GM21717 (cell line): ENCODE measurements around the gene CACTIN.
"Not testable (repeated sequence)": the region's sequence is repeated elsewhere in the genome, so short reads cannot be mapped to it uniquely, and the experiment has no call there.

Experiments used
- ATAC-seq: cut with Tn5 transposase; IDR thresholded peaks from one replicate; pipeline ENCODE4 v1.9.1; 2021; ENCODE audit warnings: mild to moderate bottlenecking, moderate library complexity; ENCODE audit not compliant: unreplicated experiment

The CACTIN gene

DNA sequence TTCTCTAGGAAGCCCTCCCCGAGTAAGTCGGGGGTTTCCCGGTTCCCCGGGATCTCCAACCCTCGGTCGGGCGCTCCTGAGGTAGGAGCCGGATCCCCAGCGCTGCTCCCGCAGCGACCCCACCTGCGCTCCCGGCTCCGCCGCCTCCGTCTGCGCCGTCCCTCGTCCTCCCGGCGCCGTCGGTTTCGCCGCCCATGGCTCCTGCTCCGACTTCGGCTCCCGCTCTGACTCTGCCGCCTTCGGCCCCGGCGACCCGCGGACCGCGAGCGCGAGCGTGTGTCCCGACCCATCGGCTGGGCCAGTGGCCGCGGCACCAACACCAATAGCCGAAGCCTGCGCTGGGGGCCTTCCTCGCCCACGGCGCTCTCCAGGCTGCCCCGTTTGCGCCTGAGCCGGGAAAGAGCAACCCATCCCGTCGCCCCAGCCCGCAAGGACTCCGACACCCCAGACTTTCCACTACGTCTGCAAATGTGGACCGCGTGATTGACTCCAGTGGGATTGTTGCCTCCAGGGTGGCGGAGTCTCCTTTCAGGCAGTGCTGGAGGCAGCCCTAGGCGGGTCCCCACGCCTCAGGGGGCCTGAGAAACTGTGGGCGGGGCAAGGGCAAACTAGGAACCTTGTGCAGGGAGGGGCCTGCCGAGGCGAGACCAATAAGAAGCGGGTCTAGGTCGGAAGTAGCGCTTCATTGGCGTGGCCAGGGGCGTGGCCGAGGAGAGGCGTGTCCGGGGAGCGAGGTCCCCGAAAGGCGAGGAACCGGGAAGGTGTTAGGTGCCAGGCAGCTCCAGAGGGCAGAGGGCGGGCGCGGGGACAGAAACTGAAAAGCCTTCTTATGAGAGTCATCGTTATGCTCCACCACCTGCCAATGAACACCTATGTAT, at the start of gene CACTIN:
CACTIN (minus strand) TSS at position 318 of the 878 bp plus-strand sequence; CDS start at position 290, 28 bp downstream.
- ATAC-seq, result peak; percentile 78

DNA sequence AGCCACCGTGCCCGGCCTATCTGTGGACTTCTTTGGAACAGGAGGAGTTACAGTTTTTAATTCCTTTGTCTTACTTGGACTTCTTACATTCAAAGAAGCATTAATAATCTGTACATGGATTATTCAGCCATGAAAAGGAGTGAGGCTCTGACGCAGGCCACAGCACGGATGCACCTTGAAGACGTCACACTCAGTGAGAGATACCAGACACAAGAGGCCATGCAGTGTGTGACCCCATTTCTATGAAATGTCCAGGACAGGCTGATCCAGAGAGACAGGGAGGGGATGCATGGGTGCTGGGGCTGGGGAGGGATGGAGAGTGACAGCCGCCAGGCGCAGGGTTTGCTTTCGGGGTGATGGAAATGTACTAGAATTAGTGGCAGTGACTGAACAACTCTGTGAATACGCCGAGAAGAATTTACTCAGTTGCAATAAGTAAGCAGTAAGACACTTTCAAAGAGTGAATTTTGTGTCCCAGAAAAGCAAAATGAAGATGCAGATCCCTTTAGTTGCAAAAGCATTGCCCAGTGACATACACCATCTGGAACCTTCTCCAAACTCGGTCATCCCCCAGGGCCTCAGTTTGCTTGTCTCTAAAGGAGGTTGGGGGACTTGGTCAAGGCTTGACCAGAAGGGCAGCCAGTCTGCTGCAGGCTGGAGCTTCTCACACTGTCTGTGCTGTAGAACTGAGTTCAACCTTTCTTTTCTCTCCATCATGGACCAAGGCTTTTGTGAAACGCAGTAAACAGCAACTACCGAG, 48.4 kb upstream of the CACTIN start:
- ATAC-seq, result no peak

DNA sequence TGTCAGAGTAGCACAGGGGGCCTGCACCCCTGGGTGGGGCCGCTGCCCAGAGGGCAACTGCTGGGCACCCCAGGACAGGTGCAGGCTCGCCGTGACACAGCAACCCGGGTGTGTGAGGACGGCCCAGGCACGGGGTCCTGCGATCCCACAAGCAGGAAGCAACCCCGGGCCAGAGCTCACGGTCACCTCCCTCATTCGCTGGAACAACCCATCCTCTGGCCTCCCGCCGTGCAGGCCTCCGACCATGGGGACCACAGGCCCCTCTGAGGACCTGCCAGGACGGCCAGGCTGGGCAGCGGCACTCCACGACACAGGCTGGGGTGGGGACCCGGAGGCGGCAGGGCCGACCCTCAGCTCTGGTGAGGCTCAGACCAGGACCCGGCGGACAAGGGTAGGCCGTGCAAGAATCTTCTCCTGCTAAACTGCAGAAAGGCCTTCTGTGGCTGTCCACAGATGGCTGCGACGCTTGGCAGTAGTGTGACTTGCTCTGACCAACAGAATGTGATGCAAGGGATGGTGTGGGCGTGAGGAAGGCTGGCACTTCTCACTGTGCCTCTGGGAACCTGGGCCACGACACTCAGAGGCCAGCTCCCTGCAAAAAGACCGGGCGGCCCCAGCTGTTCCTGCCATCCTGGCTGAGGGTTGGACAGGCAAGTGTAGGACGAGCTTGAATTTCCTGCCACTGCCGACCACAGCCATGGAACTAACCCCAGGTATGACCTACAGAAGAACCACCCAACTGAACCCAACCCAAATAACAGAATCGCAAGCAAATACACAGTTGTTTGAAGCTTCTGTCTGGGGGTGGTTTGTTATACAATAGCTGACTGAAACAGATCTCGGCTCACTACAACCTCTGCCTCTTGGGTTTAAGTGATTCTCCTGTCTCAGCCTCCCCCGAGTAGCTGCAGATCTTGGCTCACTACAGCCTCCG, 47.2 kb upstream of the CACTIN start:
- ATAC-seq, result no peak

DNA sequence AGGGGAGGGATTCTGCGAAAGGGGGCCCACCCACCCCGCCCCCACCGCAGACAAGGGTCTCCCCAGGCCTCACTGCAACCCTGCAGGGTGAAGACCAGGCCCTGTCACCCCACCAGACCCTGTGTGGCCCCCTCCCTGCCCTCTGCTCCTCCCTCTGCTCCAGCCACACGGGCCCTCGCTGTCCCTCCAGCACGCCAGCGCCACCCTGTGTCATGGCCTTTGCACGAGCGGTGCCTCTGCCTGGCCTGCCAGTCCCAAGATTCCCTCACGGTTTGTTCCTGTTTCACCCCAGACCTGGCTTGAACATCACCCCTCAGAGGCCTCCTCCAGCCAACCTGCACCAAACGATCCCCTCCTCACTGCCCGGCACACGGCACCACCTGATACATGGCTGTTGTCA, 46.4 kb upstream of the CACTIN start:
- ATAC-seq, result no peak

DNA sequence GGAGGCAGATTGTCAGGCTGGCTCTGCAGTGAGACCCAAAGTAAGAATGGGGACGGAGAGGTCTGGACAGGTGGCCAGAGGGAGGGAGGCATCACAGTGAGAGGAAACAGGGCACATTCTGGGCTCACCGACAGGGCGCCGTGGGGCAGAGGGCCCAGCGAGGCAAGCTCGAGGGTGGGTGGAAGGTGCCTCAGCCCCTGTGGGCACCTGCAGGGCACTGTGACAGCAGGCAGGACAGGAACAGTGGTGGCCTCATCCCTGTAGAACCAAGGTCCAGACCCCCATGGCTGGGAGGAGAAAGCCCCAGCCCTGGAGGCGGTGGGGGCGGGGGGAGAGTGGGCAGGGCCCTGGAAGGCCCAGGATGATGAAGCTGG, 46.0 kb upstream of the CACTIN start:
- no peak for ATAC-seq

DNA sequence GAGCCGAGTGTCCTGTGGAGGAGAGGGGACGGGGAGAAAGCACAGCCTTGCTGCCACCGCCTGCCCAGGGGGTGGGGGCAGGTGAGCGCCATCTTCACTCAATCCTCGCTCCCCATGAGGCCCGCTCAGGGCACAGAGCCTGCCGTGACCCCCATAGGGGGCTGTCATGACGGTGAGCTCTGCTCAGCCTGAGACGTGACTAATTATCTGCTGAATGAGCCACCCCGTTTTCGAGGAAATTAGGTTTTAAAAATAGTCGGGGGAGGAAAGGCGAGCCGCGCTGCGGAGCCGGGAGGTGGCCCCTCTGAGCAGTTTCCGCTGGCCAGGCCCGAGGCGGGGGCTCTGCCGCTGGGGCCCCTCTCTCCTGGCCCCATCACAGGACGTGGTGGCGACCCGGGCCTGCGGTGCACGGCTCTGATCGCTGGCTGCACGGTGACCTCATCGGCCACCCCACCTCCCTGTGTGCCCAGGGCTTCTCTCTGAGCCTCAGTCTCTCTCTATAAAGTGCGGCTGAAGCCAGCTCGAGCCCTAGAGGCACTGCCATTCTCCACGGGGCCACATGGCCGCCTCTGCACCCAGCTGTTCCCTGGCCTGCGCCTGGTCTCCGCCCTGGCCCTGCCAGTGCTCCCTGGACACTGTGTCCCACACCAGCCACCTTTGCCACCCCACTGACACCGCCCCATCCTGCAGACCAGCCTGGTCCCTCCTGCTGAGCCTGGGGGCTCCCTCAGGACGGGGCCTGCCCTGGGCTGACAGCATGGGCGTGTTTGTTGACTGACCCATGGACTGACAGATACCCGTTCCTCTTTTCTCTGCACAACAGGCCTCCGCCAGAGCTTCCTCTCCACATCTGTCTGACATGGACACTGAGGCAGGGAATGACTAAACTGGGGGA, 45.3 kb upstream of the CACTIN start:
- ATAC-seq, result no peak

DNA sequence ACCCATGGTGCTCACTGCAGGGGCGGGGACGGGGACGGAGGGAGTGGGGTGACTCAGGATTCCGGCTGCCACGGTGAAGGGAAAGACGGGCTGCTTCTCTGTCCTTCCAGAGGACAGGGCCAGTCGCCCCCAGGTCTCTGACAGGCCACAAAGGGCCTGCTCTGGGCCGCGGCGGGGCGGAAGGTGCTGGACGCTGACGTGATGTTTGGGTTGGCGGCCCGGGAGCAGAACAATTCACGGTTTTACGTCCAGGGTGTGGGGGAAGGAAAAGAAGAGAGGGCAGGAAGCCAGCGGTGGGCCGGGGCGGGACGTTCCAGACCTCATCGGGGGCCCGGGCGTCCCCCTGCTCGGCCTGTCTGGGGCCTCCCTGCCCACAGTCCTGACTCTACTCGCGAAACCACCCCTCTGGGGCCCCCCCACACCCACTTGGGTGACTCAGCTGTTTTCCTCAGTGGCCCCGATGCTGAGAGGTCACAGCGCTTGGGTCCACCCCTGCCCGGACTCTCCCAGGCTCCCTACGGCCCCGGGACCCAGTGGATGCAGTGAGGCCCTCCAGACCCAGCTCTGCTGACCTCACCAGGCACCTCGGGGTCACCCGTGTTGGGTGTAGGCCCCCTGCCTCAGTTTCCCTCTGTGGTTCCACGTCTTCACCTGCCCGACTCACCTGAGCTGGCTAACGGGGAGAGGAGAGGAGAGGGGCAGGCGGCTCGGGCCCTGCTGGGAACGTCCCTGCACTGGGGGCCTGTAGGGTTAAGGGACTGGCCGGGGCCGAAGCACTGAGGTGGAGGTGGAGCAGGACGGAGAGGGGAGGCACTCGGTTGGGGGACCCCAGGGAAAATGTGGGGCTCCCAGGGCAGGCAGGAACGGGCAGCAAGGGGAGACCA, 44.4 kb upstream of the CACTIN start:
- ATAC-seq, result no peak

DNA sequence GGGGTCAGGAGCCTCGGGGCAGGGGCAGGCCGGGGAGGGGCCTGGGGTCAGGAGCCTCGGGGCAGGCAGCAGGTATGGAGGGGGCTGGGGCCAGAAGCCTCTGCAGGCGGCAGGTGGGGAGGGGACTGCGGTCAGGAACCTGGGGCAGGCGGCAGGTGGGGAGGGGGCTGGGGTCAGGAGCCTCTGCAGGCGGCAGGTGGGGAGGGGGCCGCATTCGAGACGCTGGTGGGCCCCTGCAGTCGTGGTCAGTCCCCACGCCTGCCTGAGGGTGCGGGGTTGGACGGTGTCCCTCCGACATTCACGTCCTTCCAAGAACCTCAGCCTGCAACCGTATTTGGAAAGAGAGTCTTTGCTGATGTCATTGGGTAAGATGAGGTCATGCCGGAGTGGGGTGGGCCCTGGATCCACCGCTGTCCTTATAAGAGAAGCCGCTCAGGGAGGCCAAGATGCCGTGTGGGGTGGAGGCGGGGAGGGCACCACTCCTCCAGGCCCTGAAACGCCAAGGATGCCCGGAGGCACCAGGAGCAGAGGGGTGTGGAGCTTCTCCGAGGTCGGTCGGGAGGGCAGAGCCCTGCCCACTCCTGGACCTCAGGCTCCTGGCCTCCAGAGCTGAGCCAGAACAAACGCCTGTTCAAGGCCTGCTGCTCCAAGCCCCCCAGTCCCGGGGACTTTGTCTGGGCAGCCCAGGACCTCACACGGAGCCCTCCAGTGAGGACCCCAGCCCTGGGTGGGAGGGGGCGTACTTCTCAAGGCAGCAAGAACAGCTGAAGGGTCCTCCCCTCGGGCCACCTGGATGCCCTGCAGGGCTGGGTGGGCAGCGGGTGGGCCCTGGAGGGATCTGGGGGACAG, 43.6 kb upstream of the CACTIN start:
- no peak for ATAC-seq

DNA sequence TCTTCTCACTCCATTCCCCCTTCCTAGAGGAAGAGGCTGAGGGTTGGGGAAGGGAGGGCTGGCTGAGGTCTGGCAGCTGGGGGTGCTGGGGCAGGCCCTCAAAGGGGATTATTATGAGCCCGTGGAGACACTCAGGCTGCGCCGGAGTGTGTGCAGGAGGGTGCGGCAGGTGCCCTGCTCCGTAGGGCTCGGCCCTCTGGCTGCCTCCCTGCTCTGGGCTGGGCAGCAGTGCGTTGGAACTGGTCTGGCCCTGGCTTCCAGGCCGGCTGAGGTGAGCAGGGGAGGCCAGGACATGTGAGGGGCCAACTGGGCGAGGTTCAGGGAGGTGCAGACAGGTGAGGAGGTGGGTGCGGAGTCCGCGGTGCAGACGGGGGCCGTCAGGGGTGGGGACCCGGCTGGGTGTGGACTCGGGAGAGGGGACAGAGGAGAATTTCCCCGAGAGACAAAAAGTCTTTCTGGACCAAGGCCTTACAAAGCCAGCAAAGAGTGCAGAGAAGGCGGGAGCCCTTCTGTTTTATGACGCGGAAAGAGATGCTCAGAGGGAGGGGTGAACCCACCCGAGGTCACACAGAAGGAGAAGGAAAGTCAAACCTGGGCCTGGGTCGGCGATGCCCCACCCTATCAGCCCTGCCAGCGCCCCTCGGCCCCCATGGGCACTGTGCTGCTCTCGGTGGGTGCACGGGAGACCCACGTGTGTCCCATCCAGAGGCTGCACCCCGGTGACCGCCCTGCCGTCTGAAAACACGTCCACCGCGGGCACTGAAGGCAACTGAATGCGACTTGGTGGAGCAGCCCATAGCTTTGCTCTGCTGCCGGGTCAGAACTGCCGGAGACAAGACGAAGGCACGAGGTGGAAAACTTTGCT, 42.7 kb upstream of the CACTIN start:
- no peak for ATAC-seq

DNA sequence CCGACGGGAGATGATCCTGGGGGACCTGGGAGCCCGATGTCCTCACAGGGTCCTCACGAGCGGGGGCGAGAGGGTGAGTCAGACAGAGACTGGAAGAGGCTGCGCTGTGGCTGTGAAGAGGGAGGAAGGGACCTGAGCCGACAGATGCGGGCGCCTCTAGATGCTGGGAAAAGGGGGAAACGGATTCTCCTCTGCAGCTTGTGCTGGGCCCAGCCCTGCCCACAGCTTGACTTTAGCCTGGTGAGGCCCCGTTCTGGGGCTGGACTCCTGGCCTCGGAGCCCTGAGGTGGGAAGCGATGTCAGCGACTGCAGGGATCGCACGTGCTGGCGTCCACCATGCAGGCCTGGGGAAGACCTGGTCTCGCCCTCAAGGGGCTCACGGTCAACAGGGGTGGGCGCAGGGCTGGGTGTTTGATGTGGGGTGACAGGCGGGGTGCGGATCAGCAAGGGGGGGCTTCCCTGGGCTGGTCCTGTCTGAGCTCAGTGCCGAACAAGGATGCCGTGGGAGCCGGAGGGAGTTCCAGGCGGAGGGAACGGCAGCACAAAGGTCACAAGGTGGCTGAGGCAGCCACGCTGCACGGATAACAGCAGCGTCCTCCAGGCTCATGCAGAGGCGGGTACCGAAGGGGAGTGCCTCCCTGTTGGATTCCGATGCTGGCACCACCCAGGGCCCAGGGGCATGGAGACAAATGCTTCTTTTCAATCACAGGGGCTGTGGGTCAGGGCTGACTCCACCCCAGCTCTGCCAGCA, 41.9 kb upstream of the CACTIN start:
- ATAC-seq, result no peak

DNA sequence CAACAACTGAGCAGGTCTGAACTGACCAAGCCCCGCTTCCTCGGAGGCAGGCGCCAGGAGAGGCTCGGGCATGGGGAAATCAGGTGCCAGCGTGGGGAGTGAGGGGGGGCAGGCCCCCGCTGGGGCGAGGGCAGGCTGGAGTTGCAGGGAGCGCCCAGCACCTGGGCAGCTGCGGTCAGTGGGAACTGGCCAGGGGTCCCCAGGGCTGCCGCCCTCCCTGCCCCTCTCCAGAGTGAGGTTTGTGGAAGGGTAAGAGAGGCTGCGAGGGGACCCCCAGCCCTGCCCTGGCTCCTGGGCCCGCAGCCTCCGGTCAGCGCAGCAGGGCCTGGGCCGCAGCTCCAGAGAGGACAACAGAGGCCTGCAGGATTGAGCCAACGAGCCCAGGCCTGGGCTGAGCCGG, 41.2 kb upstream of the CACTIN start:
- ATAC-seq, result no peak

DNA sequence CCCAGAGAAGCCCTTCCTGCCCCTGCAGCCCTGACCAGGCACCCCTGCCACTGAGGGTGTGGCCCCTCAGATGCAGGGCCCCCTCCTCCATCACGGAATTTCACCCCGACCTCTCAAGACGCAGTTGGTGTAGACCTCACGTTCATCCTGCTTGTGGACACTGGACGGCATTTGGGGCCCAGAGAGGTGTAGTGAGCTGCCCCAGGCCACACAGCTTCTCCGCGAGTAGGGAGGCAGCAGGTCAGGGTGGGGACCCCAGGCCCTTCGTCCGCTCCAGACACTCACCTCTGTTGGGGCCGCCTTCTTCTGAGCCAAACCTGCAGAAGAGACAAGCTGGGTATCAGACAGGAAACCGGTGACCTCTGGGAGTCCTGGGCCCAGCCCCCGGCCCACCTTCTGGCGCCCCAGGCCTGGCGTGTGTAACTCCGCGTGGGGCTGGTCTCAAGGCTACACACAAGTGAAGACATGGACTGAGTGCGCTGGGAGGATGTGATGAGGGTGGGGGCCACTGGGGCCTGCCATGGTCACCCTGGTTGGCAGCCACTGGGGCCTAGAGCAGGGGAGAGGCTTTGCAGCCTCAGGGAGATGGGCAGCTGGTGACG, 40.5 kb upstream of the CACTIN start:
- ATAC-seq, result no peak

DNA sequence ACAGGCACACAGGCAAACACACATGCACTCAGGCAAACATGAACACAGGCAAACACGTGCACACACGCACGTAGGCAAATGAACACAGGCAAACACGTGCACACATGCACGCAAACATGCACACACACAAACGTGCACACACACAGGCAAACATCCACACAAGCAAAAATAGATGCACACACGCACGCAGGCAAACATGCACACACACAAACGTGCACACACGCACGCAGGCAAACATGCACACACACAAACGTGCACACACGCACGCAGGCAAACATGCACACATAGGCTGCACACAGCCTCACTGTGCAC, 39.9 kb upstream of the CACTIN start:
- ATAC-seq, result not testable (repeated sequence)

DNA sequence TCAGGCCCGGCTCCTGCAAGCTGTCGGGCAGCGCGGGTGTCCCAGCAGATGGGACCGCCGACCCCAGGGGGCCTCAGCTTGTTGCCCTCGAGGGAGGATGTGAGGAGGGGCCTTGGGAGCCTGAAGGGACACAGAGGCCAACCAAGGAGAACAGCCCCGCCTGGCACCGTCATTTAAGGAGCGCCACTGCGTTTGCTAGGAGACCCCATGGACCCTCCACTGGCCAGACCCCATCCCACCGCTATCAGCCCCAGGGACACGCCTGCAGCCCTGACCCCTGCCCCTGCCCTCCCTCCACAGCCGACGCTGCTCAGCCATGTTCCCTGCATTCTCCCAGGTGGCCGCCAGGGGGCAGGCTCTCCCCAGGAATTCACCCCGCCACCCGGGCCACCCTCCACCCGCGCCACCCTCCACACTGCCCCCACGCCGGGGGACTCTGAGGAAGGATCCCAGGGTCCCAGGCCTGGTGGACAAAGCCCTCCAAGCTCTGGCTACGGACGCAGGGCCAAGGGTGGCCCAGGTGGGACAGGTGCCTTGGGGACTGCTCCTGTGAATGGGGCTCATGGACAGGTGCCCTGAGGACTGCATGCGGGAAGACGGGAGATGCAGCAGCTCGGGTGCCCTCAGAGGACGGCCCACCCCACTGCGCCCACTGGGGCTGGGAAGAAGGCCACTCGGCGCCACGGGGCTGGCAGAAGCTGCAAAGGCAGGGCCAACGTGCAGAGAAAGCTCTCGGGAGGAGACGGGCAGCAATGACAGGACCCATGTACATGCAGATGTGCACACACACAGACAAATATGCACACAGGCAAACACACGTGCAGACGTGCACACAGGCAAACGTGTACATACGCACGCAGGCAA, 39.3 kb upstream of the CACTIN start:
- ATAC-seq, result no peak

DNA sequence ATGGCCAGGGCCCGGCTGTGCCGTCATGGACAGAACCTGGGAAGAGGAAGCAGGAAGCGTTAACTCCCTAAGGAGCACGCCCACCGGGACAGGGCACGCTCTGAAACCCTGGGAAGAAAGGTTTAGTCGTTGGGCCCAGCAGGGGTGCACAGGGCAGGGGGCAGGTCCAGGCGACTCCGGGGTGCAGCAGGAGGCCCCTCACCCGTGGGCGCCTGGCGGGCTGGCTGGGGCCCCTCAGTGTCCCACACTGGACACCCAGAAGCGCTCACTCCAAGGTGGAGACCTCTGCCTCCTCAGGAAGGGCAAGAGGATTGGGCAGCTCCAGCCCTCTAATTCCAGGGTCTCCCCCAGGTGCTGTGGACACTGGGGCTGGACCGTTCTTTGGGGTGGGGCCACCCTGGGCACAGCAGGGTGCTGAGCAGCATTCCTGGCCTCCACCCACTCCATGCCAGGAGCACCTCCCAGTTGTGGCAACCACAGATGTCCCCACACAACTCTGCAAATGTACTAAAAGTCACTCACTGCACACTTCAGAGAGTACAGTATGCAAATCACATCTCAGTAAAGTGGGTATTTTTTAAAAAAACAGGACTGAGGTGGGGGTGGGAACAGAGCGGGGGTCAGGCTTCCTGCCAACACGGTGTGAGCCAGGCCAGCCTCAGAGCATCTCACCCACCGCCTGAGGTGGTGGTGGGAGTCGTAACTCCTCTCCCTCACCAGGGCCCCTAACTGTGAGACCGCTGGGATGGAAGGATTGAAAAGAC, 38.5 kb upstream of the CACTIN start:
- ATAC-seq, result no peak
